Fibroblast of the aortic adventitia (primary cell): ENCODE measurements around the gene MKRN3. TPM values are rescaled to one million over a fixed set of nuclear protein-coding genes. Genes with fewer than 3 reads are reported as not detected.

ENCODE experiments used
- DNase-seq: peaks from one replicate; pipeline ENCODE4 v3.0.0-alpha.2; 2010; ENCODE audit warnings: low read depth
- H3K4me3 ChIP-seq: 2 replicates; pipeline ENCODE4 v1.5.1; 2011; ENCODE audit warnings: low read depth, mild to moderate bottlenecking, control low read depth, low read length, moderate library complexity
- total RNA-seq: library from RNA; depleted of rRNA; stranded (reverse); fragments of >200 nt; gene quantifications from 2 replicates; pipeline ENCODE4 v1.2.3, GENCODE V29; 2012; ENCODE audit warnings: low replicate concordance
- TF ChIP-seq, protein P1 (sequence below): IDR thresholded peaks from 2 replicates; pipeline ENCODE4 v1.5.1; 2011; ENCODE audit warnings: mild to moderate bottlenecking, low read length, control low read depth, inconsistent platforms; ENCODE audit not compliant: insufficient read depth

Gene MKRN3
- total RNA-seq, 1 donor, result 0.45 TPM

DNA sequence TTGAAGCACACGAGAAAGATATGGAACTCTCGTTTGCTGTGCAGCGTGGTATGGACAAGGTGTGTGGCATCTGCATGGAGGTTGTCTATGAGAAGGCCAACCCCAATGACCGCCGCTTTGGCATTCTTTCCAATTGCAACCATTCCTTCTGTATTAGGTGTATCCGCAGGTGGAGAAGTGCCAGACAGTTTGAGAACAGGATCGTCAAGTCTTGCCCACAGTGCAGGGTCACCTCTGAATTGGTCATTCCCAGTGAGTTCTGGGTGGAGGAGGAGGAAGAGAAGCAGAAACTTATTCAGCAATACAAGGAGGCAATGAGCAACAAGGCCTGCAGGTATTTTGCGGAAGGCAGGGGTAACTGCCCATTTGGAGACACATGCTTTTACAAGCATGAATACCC lies 1.2 kb downstream of the MKRN3 start:
- no peak for DNase-seq
- peak overlapping the region; percentile 47 for H3K4me3 ChIP-seq
- TF ChIP-seq, protein P1, sequence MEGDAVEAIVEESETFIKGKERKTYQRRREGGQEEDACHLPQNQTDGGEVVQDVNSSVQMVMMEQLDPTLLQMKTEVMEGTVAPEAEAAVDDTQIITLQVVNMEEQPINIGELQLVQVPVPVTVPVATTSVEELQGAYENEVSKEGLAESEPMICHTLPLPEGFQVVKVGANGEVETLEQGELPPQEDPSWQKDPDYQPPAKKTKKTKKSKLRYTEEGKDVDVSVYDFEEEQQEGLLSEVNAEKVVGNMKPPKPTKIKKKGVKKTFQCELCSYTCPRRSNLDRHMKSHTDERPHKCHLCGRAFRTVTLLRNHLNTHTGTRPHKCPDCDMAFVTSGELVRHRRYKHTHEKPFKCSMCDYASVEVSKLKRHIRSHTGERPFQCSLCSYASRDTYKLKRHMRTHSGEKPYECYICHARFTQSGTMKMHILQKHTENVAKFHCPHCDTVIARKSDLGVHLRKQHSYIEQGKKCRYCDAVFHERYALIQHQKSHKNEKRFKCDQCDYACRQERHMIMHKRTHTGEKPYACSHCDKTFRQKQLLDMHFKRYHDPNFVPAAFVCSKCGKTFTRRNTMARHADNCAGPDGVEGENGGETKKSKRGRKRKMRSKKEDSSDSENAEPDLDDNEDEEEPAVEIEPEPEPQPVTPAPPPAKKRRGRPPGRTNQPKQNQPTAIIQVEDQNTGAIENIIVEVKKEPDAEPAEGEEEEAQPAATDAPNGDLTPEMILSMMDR, result no peak

DNA sequence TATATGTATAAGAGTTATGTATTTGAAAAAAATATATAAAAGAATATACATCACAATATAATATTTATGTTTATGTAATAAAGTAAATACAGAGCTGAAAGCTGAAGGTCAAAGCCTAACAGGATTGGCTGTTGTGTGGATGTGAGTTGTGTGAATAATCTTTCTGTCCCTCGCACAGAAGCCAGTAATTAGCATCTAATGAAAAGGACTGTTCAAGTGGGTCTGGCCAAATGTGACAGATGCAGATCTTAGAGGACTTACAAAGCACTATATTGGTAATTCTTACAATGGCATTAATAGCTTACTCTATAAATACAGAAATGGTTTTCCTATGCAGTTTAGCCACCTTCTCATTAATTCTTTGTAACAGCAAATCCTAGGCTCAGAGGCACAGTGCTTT lies 2.4 kb downstream of the MKRN3 start:
- TF ChIP-seq, protein P1, result no peak
- no peak for DNase-seq

DNA sequence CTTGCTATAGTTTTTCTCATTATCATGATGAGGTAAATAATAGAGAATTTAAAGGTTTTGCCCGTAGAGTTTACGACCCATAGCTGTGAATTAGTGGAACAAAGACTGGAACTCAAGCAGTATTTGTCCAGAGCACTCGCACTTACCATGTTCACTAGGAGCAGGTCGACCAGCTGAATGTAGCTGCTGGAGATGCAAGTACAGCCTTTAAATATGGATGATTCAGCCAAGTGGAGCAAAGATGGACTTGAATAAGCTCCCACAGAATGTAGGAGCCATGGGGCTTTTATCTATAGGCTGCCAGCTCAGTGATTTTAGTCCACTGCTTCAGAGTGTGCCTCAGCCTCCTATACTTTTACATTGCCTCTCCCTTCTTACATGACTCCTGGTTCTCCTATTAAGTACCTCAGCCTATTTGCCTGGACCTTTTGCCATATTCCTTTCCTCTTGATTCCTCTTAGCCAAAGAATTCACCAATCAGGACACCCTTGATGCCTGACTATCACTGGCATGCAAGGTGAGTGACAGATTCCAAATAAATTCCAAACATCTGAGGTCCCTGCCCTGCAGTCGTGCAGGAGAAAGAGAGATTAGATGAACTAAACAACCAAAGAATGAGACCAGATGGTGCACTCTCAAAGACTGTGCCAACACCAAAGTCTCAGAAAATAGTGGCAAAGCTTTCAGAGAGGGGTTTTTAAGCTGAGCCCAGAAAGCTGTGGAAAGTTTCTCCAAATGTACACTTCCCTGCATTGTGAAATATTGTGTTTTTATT lies 3.9 kb downstream of the MKRN3 start:
- TF ChIP-seq, protein P1, result no peak
- no peak for DNase-seq
- H3K4me3 ChIP-seq, result no peak overlapping the region

More for the DNA sequence above, 2.4 kb downstream of the MKRN3 start:
- no peak overlapping the region for H3K4me3 ChIP-seq

DNA sequence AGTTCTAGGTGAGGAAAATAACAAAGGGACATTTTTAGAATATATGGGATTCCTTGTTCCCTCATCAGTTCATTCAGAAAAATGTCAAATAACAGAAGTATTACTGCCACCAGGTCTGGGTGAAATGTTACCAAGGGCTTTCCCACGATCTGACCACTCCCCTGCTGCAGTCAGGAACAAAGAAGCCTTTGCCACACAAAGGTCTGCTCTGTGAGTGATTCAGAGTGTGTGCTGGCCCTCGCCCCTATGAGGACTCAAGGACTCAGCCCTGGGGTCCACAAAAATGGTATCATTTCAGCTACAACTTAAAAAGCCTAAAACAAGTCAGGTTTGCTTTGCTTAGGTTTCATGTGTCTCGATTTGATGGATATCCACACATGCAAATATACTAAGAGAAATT lies 5.0 kb downstream of the MKRN3 start:
- no peak overlapping the region for H3K4me3 ChIP-seq
- DNase-seq, result no peak
- TF ChIP-seq, protein P1, result no peak

DNA sequence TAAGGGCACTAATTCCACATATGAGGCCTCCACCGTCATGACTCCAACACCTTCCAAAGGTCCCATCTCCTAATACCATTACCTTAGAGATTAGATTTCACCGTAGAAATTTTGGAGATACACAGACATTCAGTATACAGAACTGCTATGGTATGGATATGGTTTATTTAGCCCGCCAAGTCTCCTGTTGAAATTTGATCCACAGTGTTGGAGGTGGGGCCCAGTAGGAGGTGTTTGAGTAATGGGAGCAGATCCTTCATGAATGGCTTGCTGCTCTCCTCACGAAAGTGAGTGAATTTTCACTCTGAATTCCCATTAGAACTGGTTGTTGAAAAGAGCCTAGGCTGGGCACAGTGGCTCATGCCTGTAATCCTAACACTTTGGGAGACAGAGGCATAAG lies 7.4 kb downstream of the MKRN3 start:
- TF ChIP-seq, protein P1, result no peak
- no peak for DNase-seq
- H3K4me3 ChIP-seq, result no peak overlapping the region

DNA sequence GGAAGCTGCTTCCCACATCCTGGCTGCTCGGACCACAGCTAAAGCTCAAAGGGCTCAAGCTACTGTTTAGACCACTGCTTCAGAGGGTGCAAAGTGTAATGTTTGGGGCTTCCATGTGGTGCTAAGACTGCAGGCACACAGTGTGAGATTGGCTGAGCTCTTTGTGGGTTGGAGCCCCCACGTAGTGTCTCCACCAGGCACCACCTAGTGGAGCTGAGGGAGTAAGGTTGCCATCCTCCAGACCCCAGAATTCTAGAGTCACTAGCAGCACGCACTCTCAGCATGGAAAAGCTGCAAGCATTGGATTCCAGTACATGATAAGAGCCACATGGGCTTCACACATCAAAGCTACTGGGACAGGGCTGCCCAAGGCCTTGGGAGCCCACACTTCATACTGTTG lies 9.3 kb downstream of the MKRN3 start:
- H3K4me3 ChIP-seq, result no peak overlapping the region

More for the DNA sequence above, 9.3 kb downstream of the MKRN3 start:
- no peak for DNase-seq
- TF ChIP-seq, protein P1, result no peak
